Duodenal mucosa (tissue), 2 donors: ENCODE measurements around the gene GRXCR2.

Experiments used
- H3K27ac ChIP-seq: one replicate; pipeline ENCODE4 v1.7.0; 2013; ENCODE audit warnings: low read depth, low read length
- H3K27me3 ChIP-seq, 2 donors: one replicate each; pipeline ENCODE4 v1.7.0; 2013; ENCODE audit warnings: low read length in 2 of 2, control low read depth in 1 of 2; ENCODE audit not compliant: insufficient read depth in 2 of 2, control insufficient read depth in 1 of 2
- H3K36me3 ChIP-seq, 2 donors: one replicate each; pipeline ENCODE4 v1.7.0; 2013; ENCODE audit warnings: low read length in 2 of 2, control low read depth in 1 of 2; ENCODE audit not compliant: insufficient read depth in 2 of 2, control insufficient read depth in 1 of 2
- H3K4me1 ChIP-seq, 2 donors: one replicate each; pipeline ENCODE4 v1.7.0; 2013; ENCODE audit warnings: low read length in 2 of 2, control low read depth in 1 of 2; ENCODE audit not compliant: insufficient read depth in 2 of 2, control insufficient read depth in 1 of 2
- H3K4me3 ChIP-seq, 2 donors: one replicate each; pipeline ENCODE4 v1.7.0; 2013; ENCODE audit warnings: low read length in 2 of 2, low read depth in 1 of 2
- H3K9ac ChIP-seq, 2 donors: one replicate each; pipeline ENCODE4 v1.7.0; 2013; ENCODE audit warnings: low read length in 2 of 2, low read depth in 1 of 2
- H3K9me3 ChIP-seq, 2 donors: one replicate each; pipeline ENCODE4 v1.7.0; 2013; ENCODE audit warnings: low read length in 2 of 2, control low read depth in 1 of 2; ENCODE audit not compliant: control insufficient read depth in 1 of 2

The GRXCR2 gene

DNA sequence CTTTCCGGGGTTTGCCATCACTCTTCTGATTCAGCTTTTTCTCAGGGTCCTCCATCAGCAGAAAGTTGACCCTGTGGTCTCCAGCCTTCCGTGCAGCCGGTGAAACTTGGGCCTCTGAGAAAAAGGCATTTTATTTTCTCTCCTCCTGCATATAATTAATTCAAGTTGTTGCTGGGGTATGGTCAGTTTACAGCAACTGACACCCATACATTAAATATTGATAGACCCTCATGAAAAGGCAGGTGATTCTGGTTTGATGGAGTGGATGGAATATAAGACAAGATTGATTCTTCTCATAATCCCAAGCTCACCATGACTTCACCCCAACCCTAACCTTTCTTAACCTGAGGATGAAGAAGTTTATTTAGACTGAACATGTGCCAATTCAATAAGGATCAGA lies at the start of gene GRXCR2:
Gene GRXCR2, minus strand, starts transcription at position 101 of the 400 bp plus-strand sequence. Its CDS starts 46 bp downstream, at position 55.
- Histone ChIP-seq H3K4me3 (no peak within 1 kb of the TSS), H3K9ac (no peak within 1 kb of the TSS), H3K27me3 (no peaks in the 10 kb centered on the region), H3K9me3 (no peaks in the 10 kb centered on the region), H3K27ac (no peak within 1 kb of the TSS), H3K4me1 (no peaks in the 10 kb centered on the region), H3K36me3 (no peaks in the 10 kb centered on the region)

- no peaks in the 10 kb centered on the region for H3K36me3 ChIP-seq
- no peak overlapping the region for H3K9ac ChIP-seq
- H3K4me1 ChIP-seq: no peaks in the 10 kb centered on the region
- no peaks in the 10 kb centered on the region for H3K27me3 ChIP-seq
- H3K9me3 ChIP-seq: no peaks in the 10 kb centered on the region
- no peak overlapping the region for H3K27ac ChIP-seq
- H3K4me3 ChIP-seq: no peak overlapping the region
Measured at GRCh38 chr5:145922059-145922458, 49.2 kb upstream of the GRXCR2 start.

GRCh38 chr5:145921211-145921610 lies 48.4 kb upstream of the GRXCR2 start:
- Histone ChIP-seq H3K27ac (no peak overlapping the region), H3K4me3 (no peak overlapping the region), H3K27me3 (no peaks in the 10 kb centered on the region), H3K9me3 (no peaks in the 10 kb centered on the region), H3K4me1 (no peaks in the 10 kb centered on the region), H3K9ac (no peak overlapping the region), H3K36me3 (no peaks in the 10 kb centered on the region)

GRCh38 chr5:145920542-145921210 lies 47.9 kb upstream of the GRXCR2 start:
- Histone ChIP-seq H3K36me3 (no peaks in the 10 kb centered on the region), H3K27ac (no peak overlapping the region), H3K27me3 (no peaks in the 10 kb centered on the region), H3K4me3 (no peak overlapping the region), H3K9ac (no peak overlapping the region), H3K4me1 (no peaks in the 10 kb centered on the region), H3K9me3 (no peaks in the 10 kb centered on the region)

DNA sequence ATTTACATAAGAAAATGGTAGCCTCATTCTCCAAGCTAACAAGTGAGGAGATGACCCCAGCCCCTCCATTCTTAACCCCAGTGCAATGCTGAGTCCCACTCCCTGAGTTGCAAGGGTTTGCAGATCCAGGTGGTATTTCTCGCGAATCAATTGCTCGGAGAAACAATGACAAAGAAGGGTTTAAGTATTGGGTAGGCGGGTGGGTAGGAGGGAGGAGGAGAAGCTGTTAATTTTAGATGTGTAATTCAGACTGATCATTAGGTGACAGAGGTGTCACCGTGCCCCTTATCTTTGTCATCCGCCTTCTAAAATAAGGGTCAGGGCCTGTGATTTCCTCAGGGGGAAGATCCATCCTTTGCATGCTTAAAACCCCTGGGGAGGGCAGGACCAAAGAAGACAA lies 46.6 kb upstream of the GRXCR2 start:
- H3K4me1 ChIP-seq: no peaks in the 10 kb centered on the region
- no peaks in the 10 kb centered on the region for H3K36me3 ChIP-seq
- no peaks in the 10 kb centered on the region for H3K27me3 ChIP-seq
- no peak overlapping the region for H3K9ac ChIP-seq
- H3K9me3 ChIP-seq: no peaks in the 10 kb centered on the region
- H3K27ac ChIP-seq: no peak overlapping the region
- no peak overlapping the region for H3K4me3 ChIP-seq

DNA sequence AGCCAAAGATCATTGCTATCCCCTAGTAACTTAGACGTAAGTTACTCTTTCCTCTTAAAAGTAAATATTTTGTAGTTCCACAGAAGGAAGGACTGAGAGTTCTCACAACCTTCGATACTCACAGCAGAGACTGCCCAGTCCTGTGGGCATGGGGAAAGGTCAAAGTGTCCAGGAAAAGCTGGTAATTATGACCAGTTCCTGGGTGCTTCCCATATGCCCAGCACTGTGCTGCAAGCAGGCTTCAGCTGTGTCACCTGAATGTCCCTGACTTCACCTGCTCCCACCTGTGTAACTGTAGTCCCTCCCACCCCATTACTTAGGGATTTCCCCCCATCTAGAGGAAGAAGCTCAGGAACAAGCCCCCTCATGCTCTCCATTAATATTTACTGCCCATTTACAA lies 45.6 kb upstream of the GRXCR2 start:
- no peak overlapping the region for H3K4me3 ChIP-seq
- no peaks in the 10 kb centered on the region for H3K36me3 ChIP-seq
- no peak overlapping the region for H3K27ac ChIP-seq
- no peaks in the 10 kb centered on the region for H3K9me3 ChIP-seq
- H3K27me3 ChIP-seq: no peaks in the 10 kb centered on the region
- no peak overlapping the region for H3K9ac ChIP-seq
- H3K4me1 ChIP-seq: no peaks in the 10 kb centered on the region

DNA sequence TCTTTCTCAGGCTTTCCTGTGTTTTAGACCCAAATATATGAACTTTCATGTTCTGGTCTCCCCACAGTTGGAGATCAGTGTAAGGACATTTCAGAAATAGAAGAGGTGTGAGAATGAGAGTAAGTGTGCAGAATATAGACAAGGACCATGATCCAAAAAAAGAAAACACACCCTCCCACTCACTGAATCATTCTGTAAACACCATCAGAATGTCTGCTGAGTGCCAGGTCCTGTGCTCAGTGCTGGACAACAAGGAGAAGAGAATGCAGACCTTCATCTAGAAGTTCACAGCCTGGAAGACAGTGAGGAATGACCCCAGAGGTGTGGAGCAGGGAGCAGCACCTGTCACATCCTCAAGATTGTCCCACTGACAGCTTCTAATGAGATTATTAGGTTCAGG lies 44.5 kb upstream of the GRXCR2 start:
- no peaks in the 10 kb centered on the region for H3K9me3 ChIP-seq
- H3K4me1 ChIP-seq: peaks cover under 1 to 2% of the 10 kb centered on the region in 2 donors
- no peak overlapping the region for H3K27ac ChIP-seq

DNA sequence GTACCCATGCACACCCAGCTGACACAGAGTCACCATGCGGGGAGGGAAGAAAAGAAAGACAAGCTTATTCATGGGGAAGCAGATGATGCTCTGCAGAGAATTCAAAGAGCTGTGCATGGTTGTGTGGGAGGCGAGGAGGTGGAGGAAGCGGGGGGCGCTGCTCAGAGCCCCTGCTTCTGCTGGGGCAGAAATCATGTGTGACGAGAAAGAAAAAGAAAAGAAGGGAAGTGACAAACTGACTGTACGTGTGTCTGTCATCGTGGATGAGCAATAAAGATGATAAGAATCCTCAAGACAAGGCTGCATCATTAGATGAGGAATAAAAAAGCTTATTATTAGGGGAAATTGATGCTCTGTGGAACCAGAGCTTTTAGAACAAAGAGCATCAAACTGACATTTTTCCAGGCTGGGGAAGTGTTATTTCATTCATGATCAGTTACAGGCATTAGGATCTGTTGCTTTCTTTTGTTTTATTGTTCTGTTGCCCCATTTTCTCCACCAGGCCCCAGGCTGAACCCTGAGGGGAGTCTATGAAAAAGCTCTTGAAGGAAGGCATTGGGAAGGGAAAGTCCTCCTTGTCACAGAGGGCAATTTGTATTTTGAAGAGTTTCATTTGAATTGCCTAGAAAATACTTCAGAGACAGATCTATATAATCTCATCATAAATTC lies 43.3 kb upstream of the GRXCR2 start:
- no peak overlapping the region for H3K9ac ChIP-seq
- H3K36me3 ChIP-seq: no peaks in the 10 kb centered on the region
- no peak overlapping the region for H3K27ac ChIP-seq
- H3K4me1 ChIP-seq: peaks cover 4 to 5% of the 10 kb centered on the region in 2 donors
- H3K27me3 ChIP-seq: no peaks in the 10 kb centered on the region
- no peaks in the 10 kb centered on the region for H3K9me3 ChIP-seq
- no peak overlapping the region for H3K4me3 ChIP-seq

More for the DNA sequence above, 44.5 kb upstream of the GRXCR2 start:
- no peak overlapping the region for H3K4me3 ChIP-seq
- H3K36me3 ChIP-seq: no peaks in the 10 kb centered on the region
- no peak overlapping the region for H3K9ac ChIP-seq
- no peaks in the 10 kb centered on the region for H3K27me3 ChIP-seq

GRCh38 chr5:145913701-145914100 lies 40.9 kb upstream of the GRXCR2 start:
- Histone ChIP-seq H3K9ac (no peak overlapping the region), H3K36me3 (no peaks in the 10 kb centered on the region), H3K4me1 (peaks cover 4 to 5% of the 10 kb centered on the region in 2 donors), H3K4me3 (no peak overlapping the region), H3K9me3 (no peaks in the 10 kb centered on the region), H3K27ac (no peak overlapping the region), H3K27me3 (no peaks in the 10 kb centered on the region)

DNA sequence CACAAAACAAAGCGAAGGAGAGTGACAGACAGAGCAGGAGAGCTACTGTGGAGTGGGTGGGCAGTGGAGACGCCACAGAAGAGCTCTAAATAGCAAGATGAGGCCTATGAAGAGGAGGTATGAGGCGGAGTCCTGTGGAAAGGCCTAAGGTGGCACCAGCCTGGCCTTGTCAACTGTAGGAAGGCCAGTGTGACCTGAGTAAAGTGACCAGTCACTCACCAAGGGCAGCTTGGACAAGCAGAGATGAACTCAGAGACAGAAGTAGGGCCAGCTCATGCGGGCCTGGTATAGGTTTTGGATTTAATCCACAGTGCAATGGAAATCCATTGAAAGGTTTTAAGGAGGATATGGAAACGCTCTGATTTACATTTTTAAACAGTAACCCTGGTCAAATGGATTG lies 39.8 kb upstream of the GRXCR2 start:
- H3K36me3 ChIP-seq: no peaks in the 10 kb centered on the region
- H3K9me3 ChIP-seq: no peaks in the 10 kb centered on the region
- H3K4me3 ChIP-seq: no peak overlapping the region
- H3K4me1 ChIP-seq: peaks cover 4 to 5% of the 10 kb centered on the region in 2 donors
- no peak overlapping the region for H3K9ac ChIP-seq
- H3K27ac ChIP-seq: no peak overlapping the region
- no peaks in the 10 kb centered on the region for H3K27me3 ChIP-seq
